GM19043 (cell line): ENCODE measurements around the gene CCM2.
"Not testable (repeated sequence)": the region's sequence is repeated elsewhere in the genome, so short reads cannot be mapped to it uniquely, and the experiment has no call there.

ENCODE experiments used
- ATAC-seq: cut with Tn5 transposase; IDR thresholded peaks from one replicate; pipeline ENCODE4 v1.9.1; 2021; ENCODE audit warnings: low read depth; ENCODE audit not compliant: unreplicated experiment

CCM2 gene

DNA sequence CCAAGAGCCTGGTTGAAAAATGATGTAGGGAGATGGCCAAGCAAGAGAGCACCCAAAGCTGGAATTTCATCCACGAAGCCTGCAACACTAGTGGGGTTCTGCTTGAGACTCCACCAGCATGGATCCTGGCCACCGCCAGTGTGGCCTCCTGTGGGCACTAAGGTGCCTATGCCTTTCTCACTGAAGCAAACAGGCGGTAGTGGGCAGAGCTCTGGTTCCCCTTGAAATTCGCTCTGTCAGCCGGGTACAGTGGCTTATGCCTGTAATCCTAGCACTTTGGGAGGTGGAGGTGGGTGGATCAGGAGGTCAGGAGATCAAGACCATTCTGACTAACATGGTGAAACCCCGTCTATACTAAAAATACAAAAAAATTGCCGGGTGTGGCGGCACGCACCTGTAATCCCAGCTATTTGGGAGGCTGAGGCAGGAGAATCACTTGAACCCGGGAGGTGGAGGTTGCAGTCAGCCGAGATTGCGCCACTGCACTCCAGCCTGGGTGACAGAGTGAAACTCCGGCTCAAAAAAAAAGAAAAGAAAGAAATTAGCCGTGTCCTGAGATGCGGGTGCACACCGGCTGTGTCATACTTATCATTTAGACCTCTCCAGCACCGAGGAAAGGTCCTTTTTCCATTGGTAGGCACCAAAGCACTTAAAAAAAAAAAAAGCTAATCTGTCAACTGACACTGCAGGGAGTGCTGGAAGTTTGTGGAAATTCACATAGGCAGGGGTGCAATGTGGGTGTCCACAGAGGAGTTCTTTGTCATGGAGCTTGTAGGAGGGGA lies 28.3 kb downstream of the CCM2 start:
- no peak for ATAC-seq

DNA sequence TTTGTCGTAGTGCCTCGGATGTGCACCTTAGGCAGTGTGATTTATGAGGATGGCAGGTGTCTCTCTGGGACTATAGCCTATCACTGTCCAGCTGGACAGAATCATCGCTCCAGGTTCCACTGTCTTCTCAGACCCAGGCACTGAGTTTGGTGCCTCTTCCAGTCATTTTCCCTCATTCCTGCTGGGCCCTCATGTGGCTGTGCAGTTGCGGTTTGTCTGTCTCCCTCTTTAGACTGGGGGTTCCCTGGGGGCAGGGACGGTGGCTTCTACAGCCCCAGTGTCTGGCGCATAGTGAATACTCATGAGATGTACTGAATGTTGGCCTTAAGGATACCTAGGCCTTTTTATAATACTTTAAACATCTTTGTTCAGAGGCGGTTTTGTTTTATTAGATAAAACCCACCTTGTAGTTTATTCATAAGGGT lies 28.9 kb downstream of the CCM2 start:
- ATAC-seq = no peak

GRCh38 chr7:45031829-45032228 lies 31.8 kb downstream of the CCM2 start:
- no peak for ATAC-seq

DNA sequence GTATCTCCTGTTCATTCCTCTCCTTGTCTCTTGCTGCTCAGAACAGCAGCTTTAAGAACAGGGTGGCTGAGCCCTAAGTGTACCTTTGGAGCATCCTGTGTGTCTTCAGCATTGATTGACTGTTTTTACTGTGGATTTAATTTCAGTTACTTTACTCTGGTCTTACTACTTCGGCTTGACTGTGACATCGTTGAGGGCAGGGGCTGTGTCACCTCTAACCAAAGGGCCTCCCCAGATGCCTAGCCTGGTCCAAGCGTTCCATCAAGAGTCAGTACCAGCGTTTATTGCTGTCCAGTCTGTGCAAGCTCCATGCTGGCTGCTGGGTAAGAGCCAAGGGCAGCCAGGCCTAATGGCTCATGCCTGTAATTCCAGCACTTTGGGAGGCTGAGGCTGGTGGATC lies 32.4 kb downstream of the CCM2 start:
- no peak for ATAC-seq

- ATAC-seq = no peak
Measured at GRCh38 chr7:45033261-45033930, 33.4 kb downstream of the CCM2 start.

- ATAC-seq = no peak
Measured at GRCh38 chr7:45033931-45034290, 33.9 kb downstream of the CCM2 start.

GRCh38 chr7:45034710-45035109 lies 34.7 kb downstream of the CCM2 start:
- not testable (repeated sequence) for ATAC-seq

DNA sequence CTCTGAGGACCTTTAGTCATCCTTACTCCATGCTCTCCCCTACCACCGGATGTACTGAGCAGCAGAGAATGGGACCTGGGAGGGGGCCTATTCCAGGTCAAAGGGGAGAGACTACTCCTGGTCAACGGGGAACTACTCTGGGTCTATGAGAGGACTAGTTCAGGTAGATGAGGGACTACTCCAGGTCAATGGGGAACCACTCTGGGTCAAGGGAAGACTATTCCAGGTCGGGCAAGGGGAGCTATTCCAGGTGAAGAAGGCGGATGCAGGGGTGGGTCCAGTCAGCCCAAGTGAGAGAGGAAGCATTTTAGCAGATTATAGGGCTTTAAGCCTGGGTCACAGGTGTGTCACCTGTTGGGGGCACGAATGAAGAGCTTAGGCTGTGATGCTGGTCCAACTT lies 35.4 kb downstream of the CCM2 start:
- ATAC-seq = no peak

DNA sequence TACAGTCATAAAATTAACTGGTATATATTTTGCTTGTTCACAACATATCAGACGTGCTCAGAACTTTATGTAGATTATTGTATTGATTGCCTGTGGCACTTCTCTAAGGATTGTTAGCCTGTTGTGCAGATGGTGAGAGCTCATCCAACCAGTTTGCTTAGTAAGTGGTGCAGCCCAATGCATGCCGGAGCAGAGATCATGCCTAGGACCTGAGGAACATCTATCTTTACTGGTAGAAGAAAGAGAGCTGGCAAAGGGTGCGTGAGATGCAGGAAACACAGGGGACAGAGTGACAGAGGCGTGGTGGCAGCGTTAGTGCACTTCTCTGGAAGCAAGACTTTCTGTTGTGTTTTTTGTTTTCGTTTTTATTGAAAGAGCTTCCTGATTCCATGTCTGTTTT lies 35.9 kb downstream of the CCM2 start:
- no peak for ATAC-seq

GRCh38 chr7:45036317-45036716 lies 36.3 kb downstream of the CCM2 start:
- no peak for ATAC-seq

- no peak for ATAC-seq
Measured at GRCh38 chr7:45036796-45037195, 36.8 kb downstream of the CCM2 start.

GRCh38 chr7:45037876-45038275 lies 37.9 kb downstream of the CCM2 start:
- ATAC-seq = no peak

GRCh38 chr7:45039106-45039505 lies 39.1 kb downstream of the CCM2 start:
- ATAC-seq = no peak

DNA sequence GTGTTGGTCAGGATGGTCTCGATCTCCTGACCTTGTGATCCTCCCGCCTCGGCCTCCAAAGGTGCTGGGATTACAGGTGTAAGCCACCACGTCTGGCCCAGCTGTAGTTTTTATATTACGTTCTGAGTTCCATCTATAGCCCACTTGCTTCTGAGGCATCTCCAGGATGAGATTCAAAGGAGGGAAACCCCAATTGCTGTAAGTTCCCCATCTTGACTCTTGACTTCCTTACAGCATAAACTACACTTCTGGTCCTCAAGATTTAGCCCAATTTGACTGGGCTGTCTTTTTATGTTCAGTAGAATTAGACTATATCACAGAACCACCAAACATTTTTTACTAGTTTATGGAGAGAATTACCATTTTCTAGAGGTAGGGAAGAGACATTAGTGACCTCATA lies 44.3 kb downstream of the CCM2 start:
- ATAC-seq = no peak

DNA sequence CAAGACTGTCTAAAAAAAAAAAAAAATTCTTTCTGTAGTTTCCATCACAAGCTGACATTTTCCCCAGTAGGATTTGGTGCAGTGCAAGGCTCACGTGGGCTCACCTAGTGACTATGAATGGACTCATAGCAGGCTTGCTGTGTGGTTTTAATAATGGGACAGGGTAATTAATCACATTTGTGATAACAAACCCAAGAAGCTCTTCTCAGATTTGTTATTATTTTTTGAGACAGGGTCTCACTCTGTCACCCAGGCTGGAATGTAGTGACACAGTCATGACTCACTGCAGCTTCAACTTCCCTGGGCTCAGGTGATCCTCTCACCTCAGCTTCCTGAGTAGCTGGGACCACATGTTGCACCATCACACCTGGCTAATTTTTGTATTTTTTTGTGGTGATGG lies 48.7 kb downstream of the CCM2 start:
- no peak for ATAC-seq

GRCh38 chr7:45050198-45050597 lies 50.2 kb downstream of the CCM2 start:
- no peak for ATAC-seq

DNA sequence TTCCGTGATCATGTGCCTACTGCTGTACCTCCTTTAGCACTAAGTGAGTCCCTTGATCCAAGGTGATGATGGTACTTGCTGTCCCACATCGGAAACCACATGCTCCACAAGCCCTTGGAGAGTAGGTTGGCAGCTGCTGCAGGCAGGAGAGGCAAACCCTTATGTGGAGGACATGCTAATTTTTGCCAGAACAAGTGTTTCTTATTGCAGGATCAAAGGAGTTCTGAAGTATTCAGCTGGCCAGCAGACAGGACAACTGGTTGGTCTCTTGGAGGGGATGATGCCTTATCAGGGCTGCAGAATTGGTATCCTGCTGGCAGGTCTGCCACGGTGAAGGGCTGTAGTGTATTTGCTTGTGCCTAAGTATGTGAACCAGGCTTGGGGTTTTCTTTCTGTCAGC lies 52.0 kb downstream of the CCM2 start:
- ATAC-seq = no peak

GRCh38 chr7:45053401-45053800 lies 53.4 kb downstream of the CCM2 start:
- ATAC-seq = no peak

DNA sequence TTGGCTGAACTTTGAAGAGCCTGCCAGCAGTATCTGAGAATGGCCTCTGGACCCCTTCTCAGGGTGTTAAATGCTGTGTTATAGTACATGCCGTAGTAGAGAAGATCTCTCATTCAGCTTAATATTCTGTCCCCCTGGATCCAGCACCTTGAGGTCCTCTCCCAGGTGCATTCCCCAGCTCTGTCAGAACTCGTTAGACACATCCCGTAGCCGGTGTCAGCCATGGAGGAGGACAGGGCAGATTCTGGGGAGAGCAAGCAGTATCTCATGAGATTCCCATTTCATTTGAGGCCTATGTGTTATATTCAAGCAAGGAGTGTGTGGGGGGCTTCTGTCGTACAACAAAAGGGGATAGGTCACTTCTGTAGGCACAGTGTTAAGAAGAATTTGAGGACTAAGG lies 53.9 kb downstream of the CCM2 start:
- no peak for ATAC-seq

GRCh38 chr7:45054442-45054841 lies 54.4 kb downstream of the CCM2 start:
- no peak for ATAC-seq

- ATAC-seq = no peak
Measured at GRCh38 chr7:45055016-45055415, 55.0 kb downstream of the CCM2 start.

GRCh38 chr7:45055594-45056219 lies 55.7 kb downstream of the CCM2 start:
- ATAC-seq = no peak
